GM12891 (cell line): ENCODE measurements around the gene LGSN.

ENCODE experiments used
- POLR2A ChIP-seq: IDR thresholded peaks from 2 replicates; pipeline ENCODE4 v1.6.1; 2011; ENCODE audit warnings: low read depth, low read length, control low read depth
- POLR2AphosphoS5 ChIP-seq: IDR thresholded peaks from 2 replicates; pipeline ENCODE4 v1.6.1; 2011; ENCODE audit warnings: low read depth, low read length, control low read depth
- POU2F2 ChIP-seq: IDR thresholded peaks from 2 replicates; pipeline ENCODE4 v1.6.1; 2011; ENCODE audit warnings: low read depth, mild to moderate bottlenecking, control low read depth, low read length, moderate library complexity
- SPI1 ChIP-seq: IDR thresholded peaks from 2 replicates; pipeline ENCODE4 v1.6.1; 2011; ENCODE audit warnings: low read depth, low read length, control low read depth
- TAF1 ChIP-seq: IDR thresholded peaks from 2 replicates; pipeline ENCODE4 v1.6.1; 2011; ENCODE audit warnings: low read depth, low read length, control low read depth

GRCh38 chr6:63259153-63259552 lies 60.6 kb downstream of the LGSN start:
- no peak for TF ChIP-seq POLR2A
- TF ChIP-seq POLR2AphosphoS5, result no peak
- TF ChIP-seq SPI1, result no peak
- TF ChIP-seq POU2F2, result no peak
- no peak for TF ChIP-seq TAF1
